Smooth muscle cell (in vitro differentiated cells): ENCODE data around the gene KMT5B. TPM values are rescaled to one million over a fixed set of nuclear protein-coding genes. Genes with fewer than 3 reads are reported as not detected.

ENCODE experiments used
- DNase-seq: peaks from one replicate; lab custom pipeline; 2025; ENCODE audit not compliant: unreplicated experiment; lab: John Stamatoyannopoulos, UW
- H2AFZ ChIP-seq: fragments of 200-600 bp; sonication (generic); 2 replicates; pipeline ENCODE4 v1.6.0; 2016; ENCODE audit warnings: antibody characterized with exemption, low read depth, mild to moderate bottlenecking
- H3F3A ChIP-seq: fragments of 200-600 bp; sonication (generic); 2 replicates; pipeline ENCODE4 v1.6.0; 2017; ENCODE audit warnings: antibody characterized with exemption, low read depth
- H3K27ac ChIP-seq: fragments of 200-600 bp; sonication (generic); 2 replicates; pipeline ENCODE4 v1.5.1; 2016; ENCODE audit warnings: low read depth, mild to moderate bottlenecking
- H3K27me3 ChIP-seq: fragments of 200-600 bp; sonication (generic); 2 replicates; pipeline ENCODE4 v1.6.1; 2016; ENCODE audit warnings: low read depth, mild to moderate bottlenecking
- H3K36me3 ChIP-seq: fragments of 200-600 bp; sonication (generic); 2 replicates; pipeline ENCODE4 v1.5.1; 2016; ENCODE audit warnings: low read depth
- H3K4me1 ChIP-seq: fragments of 200-600 bp; sonication (generic); 2 replicates; pipeline ENCODE4 v1.5.1; 2016; ENCODE audit warnings: low read depth
- H3K4me2 ChIP-seq: fragments of 200-600 bp; sonication (generic); 2 replicates; pipeline ENCODE4 v1.6.0; 2016; ENCODE audit warnings: mild to moderate bottlenecking
- H3K4me3 ChIP-seq: fragments of 200-600 bp; sonication (generic); 2 replicates; pipeline ENCODE4 v1.5.1; 2016; ENCODE audit warnings: mild to moderate bottlenecking
- H3K79me2 ChIP-seq: fragments of 200-600 bp; sonication (generic); 2 replicates; pipeline ENCODE4 v1.6.0; 2016; ENCODE audit warnings: low read depth, mild to moderate bottlenecking
- H3K9ac ChIP-seq: fragments of 200-600 bp; sonication (generic); 2 replicates; pipeline ENCODE4 v1.6.0; 2016; ENCODE audit warnings: low read depth
- H3K9me3 ChIP-seq: fragments of 200-600 bp; sonication (generic); replicated peaks from 2 replicates; pipeline ENCODE4 v1.5.1; 2016; ENCODE audit warnings: low read depth
- H4K20me1 ChIP-seq: fragments of 200-600 bp; sonication (generic); 2 replicates; pipeline ENCODE4 v1.6.0; 2016; ENCODE audit warnings: low read depth
- WGBS: methylation state at CpG from one replicate; pipeline ENCODE4 v1.1.7; 2016; ENCODE audit warnings: low lambda C conversion rate; 5-methylcytosine and 5-hydroxymethylcytosine counted together
- polyA plus RNA-seq: library from polyadenylated mRNA; unstranded; fragments of >200 nt; fragmentation: Nextera tagmentation; extraction: Ambion mirVana; gene quantifications from 2 replicates; pipeline ENCODE4 v1.2.1, GENCODE V29; 2016
- total RNA-seq: library from RNA; depleted of rRNA; stranded (reverse); fragments of >200 nt; gene quantifications from 2 replicates; pipeline ENCODE4 v1.2.3, GENCODE V29; 2014
- TF ChIP-seq, protein P1 (sequence below): fragments of 200-600 bp; sonication (generic); IDR thresholded peaks from 2 replicates; pipeline ENCODE4 v1.5.1; 2017; ENCODE audit warnings: borderline replicate concordance, mild to moderate bottlenecking, antibody characterized with exemption; ENCODE audit not compliant: insufficient read depth, poor library complexity, severe bottlenecking

The KMT5B gene
- total and polyA plus RNA-seq, 2 experiments from 2014 or later = 32.1 to 35.0 TPM

DNA sequence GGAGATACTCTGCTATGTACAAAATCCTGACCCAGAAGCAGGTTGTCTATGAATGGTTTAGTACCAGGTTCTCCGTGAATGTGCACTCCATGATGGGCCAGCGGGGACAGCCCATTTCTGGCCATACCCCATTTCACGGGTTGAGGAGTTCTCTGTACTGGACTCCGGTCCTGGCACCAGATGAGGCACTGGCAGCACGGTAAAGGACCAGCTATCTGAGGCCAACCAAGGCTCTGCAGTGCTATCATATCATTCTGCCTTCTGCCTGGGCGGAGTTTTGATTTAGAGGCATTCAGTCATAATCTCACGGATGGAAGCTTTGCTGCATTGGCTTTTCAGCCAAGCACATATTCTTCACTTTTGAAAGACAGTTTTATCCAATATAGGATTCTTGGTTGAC, 18.5 kb upstream of the KMT5B start:
- TF ChIP-seq, protein P1, sequence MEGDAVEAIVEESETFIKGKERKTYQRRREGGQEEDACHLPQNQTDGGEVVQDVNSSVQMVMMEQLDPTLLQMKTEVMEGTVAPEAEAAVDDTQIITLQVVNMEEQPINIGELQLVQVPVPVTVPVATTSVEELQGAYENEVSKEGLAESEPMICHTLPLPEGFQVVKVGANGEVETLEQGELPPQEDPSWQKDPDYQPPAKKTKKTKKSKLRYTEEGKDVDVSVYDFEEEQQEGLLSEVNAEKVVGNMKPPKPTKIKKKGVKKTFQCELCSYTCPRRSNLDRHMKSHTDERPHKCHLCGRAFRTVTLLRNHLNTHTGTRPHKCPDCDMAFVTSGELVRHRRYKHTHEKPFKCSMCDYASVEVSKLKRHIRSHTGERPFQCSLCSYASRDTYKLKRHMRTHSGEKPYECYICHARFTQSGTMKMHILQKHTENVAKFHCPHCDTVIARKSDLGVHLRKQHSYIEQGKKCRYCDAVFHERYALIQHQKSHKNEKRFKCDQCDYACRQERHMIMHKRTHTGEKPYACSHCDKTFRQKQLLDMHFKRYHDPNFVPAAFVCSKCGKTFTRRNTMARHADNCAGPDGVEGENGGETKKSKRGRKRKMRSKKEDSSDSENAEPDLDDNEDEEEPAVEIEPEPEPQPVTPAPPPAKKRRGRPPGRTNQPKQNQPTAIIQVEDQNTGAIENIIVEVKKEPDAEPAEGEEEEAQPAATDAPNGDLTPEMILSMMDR = no peak
- Histone ChIP-seq H3K4me1 (no peaks in the 10 kb centered on the region), H2AFZ (no peak overlapping the region), H3K4me3 (no peak overlapping the region), H3K27ac (no peak overlapping the region), H3F3A (no peaks in the 10 kb centered on the region), H3K36me3 (no peaks in the 10 kb centered on the region), H4K20me1 (no peaks in the 10 kb centered on the region), H3K79me2 (no peaks in the 10 kb centered on the region), H3K9me3 (no peaks in the 10 kb centered on the region), H3K4me2 (no peak overlapping the region), H3K9ac (no peak overlapping the region), H3K27me3 (no peaks in the 10 kb centered on the region)
- 93% methylated on average over 7 of the region's 7 CpGs for WGBS
- no peak for DNase-seq

DNA sequence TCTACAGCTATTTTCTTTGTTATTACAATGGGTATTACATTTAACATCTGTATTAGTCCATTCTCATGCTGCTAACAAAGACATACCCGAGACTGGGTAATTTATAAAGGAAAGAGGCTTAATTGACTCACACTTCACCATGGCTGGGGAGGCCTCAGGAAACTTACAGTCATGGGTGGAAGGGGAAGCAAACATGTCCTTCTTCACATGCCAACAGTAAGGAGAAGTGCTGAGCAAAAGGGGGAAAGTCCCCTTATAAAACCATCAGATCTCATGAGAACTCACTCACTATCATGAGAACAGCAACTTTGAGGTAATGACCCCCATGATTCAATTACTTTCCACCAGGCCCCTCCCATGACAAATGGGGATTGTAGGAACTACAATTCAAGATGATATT, 16.5 kb upstream of the KMT5B start:
- 73% methylated on average over 1 of the region's 1 CpG for WGBS
- H4K20me1 ChIP-seq = no peaks in the 10 kb centered on the region
- no peak overlapping the region for H3K4me3 ChIP-seq
- H3K4me1 ChIP-seq = no peaks in the 10 kb centered on the region
- H3F3A ChIP-seq = no peaks in the 10 kb centered on the region
- no peaks in the 10 kb centered on the region for H3K27me3 ChIP-seq
- H3K9ac ChIP-seq = no peak overlapping the region
- TF ChIP-seq, protein P1 = no peak
- no peak overlapping the region for H2AFZ ChIP-seq
- no peaks in the 10 kb centered on the region for H3K36me3 ChIP-seq
- H3K27ac ChIP-seq = no peak overlapping the region
- no peaks in the 10 kb centered on the region for H3K79me2 ChIP-seq
- no peak for DNase-seq
- H3K4me2 ChIP-seq = no peak overlapping the region
- no peaks in the 10 kb centered on the region for H3K9me3 ChIP-seq

DNA sequence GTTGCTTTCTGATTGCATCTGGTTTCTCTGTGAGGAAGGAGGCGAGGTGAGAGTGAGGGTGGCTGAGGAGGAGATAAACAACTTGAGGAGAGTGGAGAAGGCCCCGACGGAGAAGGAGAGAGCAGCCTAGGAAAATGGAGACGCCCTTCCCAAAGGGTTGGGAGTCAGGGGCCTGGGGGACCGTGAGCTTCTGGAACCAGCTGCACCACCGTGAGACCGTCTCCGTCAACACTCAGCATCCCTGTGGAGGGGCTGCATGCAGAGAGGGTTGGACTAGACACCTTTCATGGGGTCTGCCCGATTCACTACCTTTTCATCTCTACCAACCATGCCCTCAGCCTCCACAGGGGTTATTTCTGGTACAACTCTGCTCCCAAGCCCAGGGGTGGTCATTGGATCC, 13.3 kb upstream of the KMT5B start:
- WGBS = 74% methylated on average over 8 of the region's 9 CpGs
- Histone ChIP-seq H3K4me2 (no peak overlapping the region), H3K4me1 (no peaks in the 10 kb centered on the region), H3K27me3 (no peaks in the 10 kb centered on the region), H4K20me1 (no peaks in the 10 kb centered on the region), H3K36me3 (no peaks in the 10 kb centered on the region), H3K9ac (no peak overlapping the region), H3K9me3 (no peaks in the 10 kb centered on the region), H3K79me2 (no peaks in the 10 kb centered on the region), H3K27ac (no peak overlapping the region), H3K4me3 (no peak overlapping the region), H3F3A (no peaks in the 10 kb centered on the region), H2AFZ (no peak overlapping the region)
- DNase-seq = no peak
- TF ChIP-seq, protein P1 = no peak

DNA sequence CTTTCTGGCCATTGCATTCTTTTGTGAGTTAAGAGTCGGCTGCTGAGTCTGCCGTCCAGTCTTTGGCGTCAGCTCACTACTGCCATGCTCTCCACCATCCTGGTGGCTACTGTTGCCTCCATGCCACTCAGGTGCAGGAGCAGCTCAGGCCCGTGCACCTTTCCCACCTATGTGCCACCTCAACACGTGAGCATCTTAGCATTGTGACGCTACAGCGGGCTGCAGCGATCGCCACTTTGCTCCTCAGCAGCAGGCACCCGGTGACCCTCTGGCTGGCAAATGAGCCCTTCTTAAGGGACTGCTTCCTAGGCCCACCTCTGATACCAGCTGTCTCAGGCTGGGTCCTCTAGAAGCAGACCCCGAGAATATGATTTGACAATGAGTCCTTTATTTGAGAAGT, 11.5 kb upstream of the KMT5B start:
- TF ChIP-seq, protein P1 = no peak
- H3F3A ChIP-seq = no peaks in the 10 kb centered on the region

More for the DNA sequence above, 11.5 kb upstream of the KMT5B start:
- H3K36me3 ChIP-seq = no peaks in the 10 kb centered on the region
- H3K4me2 ChIP-seq = no peak overlapping the region
- H3K4me3 ChIP-seq = no peak overlapping the region
- no peak overlapping the region for H3K9ac ChIP-seq
- no peaks in the 10 kb centered on the region for H3K27me3 ChIP-seq
- no peak for DNase-seq
- H3K27ac ChIP-seq = no peak overlapping the region
- no peaks in the 10 kb centered on the region for H3K4me1 ChIP-seq
- H4K20me1 ChIP-seq = no peaks in the 10 kb centered on the region
- no peak overlapping the region for H2AFZ ChIP-seq
- H3K9me3 ChIP-seq = no peaks in the 10 kb centered on the region
- no peaks in the 10 kb centered on the region for H3K79me2 ChIP-seq
- WGBS = 93% methylated on average over 11 of the region's 11 CpGs
